ENCODE data around the gene CTAGE9.
"Not testable (repeated sequence)": the region's sequence is repeated elsewhere in the genome, so short reads cannot be mapped to it uniquely, and the experiment has no call there.

Gene CTAGE9, protein sequence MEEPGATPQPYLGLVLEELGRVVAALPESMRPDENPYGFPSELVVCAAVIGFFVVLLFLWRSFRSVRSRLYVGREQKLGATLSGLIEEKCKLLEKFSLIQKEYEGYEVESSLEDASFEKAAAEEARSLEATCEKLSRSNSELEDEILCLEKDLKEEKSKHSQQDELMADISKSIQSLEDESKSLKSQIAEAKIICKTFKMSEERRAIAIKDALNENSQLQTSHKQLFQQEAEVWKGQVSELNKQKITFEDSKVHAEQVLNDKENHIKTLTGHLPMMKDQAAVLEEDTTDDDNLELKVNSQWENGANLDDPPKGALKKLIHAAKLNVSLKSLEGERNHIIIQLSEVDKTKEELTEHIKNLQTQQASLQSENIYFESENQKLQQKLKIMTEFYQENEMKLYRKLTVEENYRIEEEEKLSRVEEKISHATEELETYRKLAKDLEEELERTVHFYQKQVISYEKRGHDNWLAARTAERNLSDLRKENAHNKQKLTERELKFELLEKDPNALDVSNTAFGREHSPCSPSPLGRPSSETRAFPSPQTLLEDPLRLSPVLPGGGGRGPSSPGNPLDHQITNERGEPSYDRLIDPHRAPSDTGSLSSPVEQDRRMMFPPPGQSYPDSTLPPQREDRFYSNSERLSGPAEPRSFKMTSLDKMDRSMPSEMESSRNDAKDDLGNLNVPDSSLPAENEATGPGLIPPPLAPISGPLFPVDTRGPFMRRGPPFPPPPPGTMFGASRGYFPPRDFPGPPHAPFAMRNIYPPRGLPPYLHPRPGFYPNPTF

DNA sequence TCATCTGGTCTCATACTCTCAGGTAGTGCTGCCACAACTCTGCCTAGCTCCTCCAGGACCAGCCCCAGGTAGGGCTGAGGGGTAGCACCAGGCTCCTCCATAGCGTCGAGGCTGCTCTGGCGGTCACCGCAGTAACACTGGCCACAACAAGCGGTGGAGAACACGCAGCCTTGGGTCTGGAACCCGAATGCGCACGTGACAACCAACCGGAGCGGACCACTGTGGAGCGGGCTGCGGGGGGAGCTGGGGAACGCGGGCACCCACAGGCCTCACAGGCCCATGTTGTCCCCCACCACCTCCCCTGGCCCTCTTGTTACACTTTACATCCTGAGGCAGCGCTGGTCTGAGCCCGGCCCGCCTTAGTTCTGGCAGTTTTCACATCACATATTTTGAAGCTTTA lies at the start of gene CTAGE9:
Gene CTAGE9, minus strand, starts transcription at position 101 of the 400 bp plus-strand sequence. Its CDS starts 0 bp downstream, at position 101.
- H3K4me3 ChIP-seq (ENCODE audit: low read length) = not testable (repeated sequence)

DNA sequence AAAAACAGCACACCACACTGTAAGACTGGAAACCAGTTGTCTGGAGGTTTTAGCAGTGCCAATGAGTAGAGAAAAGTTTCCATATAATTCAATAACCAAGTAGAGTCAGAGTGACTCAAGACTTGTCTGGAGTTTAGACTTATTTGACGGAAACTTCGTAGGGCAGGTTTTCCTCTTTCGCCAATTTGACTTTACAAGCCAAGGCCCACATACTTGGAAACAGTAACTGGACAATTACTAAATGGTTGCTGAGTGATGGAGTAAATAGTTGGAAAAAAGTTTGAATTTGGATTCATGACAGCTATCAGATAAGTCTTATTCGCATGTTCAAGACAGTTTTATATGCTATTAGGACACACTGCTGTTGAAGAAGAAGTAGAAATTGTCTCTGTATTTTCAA lies 48.1 kb upstream of the CTAGE9 start:
- H3K4me3 ChIP-seq (ENCODE audit: low read length) = no peak overlapping the region
- no peak for TF ChIP-seq ZNF274 (IDR thresholded peaks at IDR 0.05; ENCODE audit: low read depth, low read length)

DNA sequence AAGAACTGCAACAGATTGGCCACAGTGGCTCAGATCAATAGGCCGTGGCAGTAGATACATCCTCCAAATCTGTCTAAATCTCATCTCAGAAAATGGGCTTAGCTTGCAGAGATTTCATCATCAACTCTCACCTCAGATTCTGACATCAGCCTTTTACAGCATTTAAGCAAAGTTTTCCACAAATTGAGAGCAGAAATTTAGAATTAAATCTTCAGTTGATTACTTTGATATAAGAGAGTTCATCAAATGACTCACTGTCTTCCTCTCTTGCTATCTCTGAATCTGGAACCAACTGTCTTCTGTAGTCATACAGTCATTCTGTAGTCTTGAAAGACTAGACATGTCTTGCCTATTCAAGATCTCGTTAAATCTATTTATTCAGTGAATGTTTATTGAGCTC lies 45.2 kb upstream of the CTAGE9 start:
- TF ChIP-seq ZNF274 (IDR thresholded peaks at IDR 0.05; ENCODE audit: low read depth, low read length) = no peak
- H3K4me3 ChIP-seq (ENCODE audit: low read length) = no peak overlapping the region

DNA sequence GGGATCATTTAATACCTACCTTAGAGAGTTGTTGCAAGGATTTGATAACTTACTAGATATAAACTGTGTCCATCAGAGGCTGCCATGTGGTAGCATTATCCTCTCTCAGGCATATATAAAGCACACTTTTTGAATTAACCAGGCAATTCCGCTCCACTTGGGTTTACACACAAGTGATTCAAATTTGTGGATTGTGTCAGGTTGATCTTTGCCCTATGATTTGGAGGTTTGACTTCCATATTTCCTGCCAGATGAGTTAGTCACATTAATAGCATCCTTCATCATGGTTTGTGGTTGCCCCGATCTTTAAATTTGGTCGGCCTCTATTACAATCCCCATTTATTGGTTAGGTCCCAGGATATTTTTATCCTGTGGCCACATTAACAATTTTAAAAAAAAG lies 44.8 kb upstream of the CTAGE9 start:
- no peak overlapping the region for H3K4me3 ChIP-seq (ENCODE audit: low read length)
- no peak for TF ChIP-seq ZNF274 (IDR thresholded peaks at IDR 0.05; ENCODE audit: low read depth, low read length)

DNA sequence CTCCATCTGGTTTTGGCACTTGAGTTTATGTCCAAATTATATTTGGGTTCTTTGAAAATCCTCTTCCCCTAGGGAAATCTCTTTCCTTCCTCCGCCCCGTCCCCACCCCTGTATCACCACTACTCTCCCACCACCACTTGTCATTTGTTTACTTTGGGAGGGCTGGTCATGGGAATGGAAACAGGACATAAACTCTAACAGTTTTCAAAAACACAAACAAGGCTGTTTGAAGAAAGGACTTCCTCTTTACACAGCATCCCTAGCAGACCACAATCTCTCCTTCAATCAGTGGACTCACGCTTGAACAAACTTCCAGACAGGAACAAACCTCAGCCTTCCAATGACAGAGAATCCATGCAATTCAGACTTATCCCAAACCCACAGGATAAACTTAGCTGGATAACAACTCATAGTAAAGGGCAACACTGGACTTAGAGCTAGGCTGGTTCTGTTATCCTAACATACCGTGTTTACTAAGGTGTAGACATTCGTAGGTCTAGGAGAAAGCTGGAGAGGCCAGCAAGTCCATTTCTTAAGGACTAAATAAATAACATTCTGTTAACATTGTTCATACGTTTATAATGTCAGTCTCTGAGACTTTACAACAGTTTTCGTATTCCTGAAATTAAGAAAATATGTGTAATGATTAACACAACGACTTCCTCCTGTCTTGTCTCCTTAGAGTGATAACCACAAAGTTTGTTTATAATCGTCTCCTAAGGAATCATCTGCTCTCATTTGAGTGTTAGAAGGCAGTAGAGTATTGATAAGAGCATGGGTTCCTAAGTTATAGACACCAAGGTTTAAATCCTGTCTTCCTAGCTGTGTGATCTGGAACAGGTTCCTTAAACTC lies 44.1 kb upstream of the CTAGE9 start:
- TF ChIP-seq ZNF274 (IDR thresholded peaks at IDR 0.05; ENCODE audit: low read depth, low read length) = no peak
- no peak overlapping the region for H3K4me3 ChIP-seq (ENCODE audit: low read length)

DNA sequence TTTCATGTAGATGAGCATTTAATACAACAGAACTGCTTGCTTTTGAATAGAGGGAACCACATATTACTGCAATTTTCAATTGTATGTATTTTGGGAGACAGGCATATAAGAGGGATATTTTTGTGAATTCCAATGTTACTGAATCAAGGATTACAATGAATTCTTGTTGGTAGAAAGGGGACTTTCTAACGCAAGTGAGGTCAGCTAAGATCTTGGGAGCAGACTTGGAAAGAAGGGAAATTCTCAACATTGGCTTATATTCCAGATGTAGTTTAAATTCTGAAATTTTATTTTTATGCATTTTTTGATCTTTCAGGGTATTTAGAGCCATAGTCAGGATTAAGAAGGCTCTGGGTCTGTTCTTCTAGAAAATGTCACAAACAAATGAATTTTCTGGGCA lies 43.3 kb upstream of the CTAGE9 start:
- no peak overlapping the region for H3K4me3 ChIP-seq (ENCODE audit: low read length)
- TF ChIP-seq ZNF274 (IDR thresholded peaks at IDR 0.05; ENCODE audit: low read depth, low read length) = no peak

DNA sequence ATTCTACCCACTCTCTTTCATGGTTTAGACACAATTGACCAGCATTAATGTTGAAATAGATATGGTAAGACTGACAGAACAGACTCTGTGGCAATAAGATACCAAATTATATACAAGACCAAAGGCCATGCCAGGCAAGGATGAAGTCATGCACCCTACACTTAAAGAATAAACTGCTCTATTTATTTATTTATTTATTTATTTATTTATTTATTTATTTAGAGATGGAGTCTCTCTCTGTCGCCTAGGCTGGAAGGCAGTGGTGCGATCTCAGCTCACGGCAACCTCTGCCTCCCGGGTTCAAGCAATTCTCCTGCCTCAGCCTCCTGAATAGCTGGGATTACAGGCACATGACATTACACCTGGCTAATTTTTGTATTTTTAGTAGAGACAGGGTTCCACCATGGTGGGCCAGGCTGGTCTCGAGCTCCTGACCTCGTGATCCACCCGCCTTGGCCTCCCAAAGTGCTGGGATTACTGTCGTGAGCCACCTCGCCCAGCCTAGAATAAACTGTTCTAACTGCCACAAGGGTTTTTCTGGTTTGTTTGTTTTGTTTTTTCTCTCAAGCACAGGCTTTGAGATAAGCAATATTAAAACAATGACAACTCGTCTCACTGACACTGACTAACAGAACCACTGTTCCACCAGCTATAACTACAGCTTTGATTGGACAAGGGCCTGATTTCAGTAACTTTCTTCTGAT lies 40.3 kb upstream of the CTAGE9 start:
- not testable (repeated sequence) for H3K4me3 ChIP-seq (ENCODE audit: low read length)

DNA sequence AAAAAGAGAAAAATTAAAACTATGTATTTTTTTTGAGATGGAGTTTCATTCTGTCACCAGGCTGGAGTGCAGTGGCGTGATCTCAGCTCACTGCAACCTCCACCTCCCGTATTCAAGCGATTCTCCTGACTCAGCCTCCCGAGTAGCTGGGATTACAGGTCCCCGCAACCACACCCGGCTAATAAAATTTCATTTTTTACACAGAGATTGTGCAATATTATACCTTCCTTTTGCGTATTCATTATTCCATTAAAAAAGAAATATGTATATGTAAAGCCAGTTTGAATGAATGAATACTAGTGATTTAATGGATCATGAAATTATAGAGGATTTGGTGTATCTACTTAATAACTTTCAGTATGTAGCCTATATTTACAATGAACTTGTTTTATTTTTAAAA lies 38.2 kb upstream of the CTAGE9 start:
- TF ChIP-seq ZNF274 (IDR thresholded peaks at IDR 0.05; ENCODE audit: low read depth, low read length) = no peak
- H3K4me3 ChIP-seq (ENCODE audit: low read length) = no peak overlapping the region

DNA sequence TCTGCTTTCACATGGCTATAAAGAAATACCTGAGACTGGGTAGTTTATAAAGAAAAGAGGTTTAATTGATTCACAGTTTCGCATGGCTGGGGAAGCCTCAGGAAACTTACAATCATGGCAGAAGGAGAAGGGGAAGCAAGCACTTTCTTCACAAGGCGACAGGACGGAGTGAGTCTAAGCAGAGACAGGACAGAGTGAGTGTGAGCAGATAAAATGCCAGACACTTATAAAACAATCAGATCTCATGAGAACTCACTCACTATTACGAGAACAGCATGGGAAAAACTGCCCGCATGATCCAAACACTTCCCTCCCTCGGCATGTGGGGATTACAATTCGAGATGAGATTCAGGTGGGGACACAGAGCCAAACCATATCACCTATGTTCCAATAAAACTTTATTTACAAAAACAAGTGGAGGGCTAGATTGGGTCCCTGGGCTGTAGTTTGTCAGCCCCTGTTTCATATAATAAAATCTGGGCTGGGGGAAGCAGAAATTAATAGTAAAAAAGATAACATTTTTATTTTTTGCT lies 37.1 kb upstream of the CTAGE9 start:
- no peak overlapping the region for H3K4me3 ChIP-seq (ENCODE audit: low read length)
- TF ChIP-seq ZNF274 (IDR thresholded peaks at IDR 0.05; ENCODE audit: low read depth, low read length) = no peak

DNA sequence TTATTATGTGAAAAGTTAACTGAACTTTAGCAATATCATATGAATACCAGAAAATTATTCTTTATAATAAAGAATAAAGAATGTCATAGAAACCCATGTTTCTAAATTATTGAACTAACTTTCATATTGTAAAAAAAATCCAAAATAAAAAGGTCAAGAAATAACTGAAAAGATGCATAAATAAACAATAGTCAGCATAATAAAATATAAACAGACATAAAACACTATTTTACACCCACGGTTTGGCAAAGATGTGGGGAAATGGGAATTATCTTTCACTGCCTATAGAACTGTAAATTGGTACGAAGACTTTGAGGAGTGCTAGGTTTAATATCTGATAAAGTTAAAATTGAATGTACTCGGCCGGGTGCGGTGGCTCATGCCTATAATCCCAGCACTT lies 34.7 kb upstream of the CTAGE9 start:
- TF ChIP-seq ZNF274 (IDR thresholded peaks at IDR 0.05; ENCODE audit: low read depth, low read length) = no peak

DNA sequence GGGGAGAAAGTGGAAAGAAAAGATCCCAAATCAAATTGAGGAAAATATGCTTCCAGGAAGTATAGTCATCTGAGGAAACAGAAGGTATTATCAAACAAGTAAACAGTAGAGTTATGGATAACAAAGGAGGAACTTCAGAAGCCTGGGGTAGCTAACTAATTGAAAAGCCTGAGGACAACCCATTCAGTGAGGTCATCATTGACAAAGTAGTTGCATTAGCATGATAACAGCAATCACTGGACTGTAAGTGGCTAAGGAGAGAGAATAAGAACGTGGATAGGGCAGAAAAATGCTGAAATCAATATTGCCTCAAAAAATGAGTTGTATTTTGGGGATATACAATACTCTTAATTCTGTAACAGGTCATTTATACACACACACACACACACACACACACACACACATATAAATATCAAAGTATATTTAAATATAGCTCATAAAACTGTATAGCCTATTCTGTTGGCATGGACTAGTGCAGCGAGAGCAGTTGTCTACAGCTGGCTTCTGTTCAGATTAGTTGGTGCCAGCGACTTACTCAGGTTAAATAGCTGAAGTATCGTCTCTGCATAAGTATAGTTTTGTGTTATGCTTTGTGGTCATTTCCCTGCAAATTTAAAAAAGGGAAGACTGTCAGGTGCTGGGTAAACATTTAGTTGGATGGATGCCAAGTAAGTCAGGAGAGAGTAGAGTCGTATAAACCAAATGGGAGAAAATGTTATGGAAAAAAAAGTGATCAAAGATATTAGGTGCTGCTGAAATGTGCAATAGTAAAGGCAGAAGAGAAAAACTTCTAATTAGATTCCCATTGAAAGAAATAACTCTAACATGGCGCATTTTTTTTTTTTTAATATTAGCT lies 33.8 kb upstream of the CTAGE9 start:
- no peak overlapping the region for H3K4me3 ChIP-seq (ENCODE audit: low read length)
- TF ChIP-seq ZNF274 (IDR thresholded peaks at IDR 0.05; ENCODE audit: low read depth, low read length) = no peak

More for the DNA sequence above, 34.7 kb upstream of the CTAGE9 start:
- H3K4me3 ChIP-seq (ENCODE audit: low read length) = no peak overlapping the region

DNA sequence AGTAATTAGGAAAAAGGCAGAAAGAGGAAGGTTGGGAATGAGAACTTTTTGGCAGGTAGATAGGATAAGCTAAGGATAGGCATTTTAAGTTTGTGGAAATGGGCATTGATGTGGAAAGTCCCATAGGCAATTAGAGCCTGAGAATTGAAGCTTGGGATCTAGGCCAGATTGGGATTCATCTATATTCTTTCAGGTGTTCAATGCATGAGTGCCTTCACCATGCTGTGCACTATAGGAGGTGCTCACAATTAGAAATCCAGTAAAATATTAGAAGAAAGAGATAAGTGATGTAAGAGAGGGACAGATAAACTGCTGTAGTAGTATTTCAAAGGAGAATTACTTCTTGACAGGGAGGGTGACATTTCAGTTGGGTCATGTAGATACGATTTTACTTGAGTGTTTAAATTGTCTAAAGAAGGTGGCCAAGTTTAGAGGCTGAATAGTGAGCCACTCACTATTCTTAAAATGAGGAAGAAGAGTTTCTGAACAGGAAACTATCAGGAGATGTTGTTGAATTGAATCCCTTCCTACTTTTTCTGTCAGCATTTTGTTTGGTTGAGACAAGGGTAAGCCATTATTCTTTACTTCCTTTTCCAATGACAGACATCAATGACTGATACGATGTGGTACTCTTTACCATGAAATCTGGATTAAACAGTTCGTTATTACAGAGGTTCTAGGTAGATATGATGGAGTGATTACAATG lies 31.0 kb upstream of the CTAGE9 start:
- no peak for TF ChIP-seq ZNF274 (IDR thresholded peaks at IDR 0.05; ENCODE audit: low read depth, low read length)
- H3K4me3 ChIP-seq (ENCODE audit: low read length) = no peak overlapping the region
